Progenitor cell of endocrine pancreas (in vitro differentiated cells): Measurements from ENCODE around the gene OR4K2. TPM values are rescaled to one million over a fixed set of nuclear protein-coding genes. Genes with fewer than 3 reads are reported as not detected.

Source experiments
- DNase-seq: peaks from one replicate; pipeline ENCODE4 v3.0.0; 2021; ENCODE audit warnings: low spot score; ENCODE audit not compliant: unreplicated experiment
- H3K27ac Mint-ChIP-seq: 2 replicates; pipeline ENCODE4 v1.8.0; 2021; ENCODE audit warnings: mild to moderate bottlenecking, moderate library complexity, mixed read lengths
- H3K27me3 Mint-ChIP-seq: 2 replicates; pipeline ENCODE4 v1.8.0; 2021; ENCODE audit warnings: mixed read lengths
- H3K36me3 Mint-ChIP-seq: 2 replicates; pipeline ENCODE4 v1.8.0; 2022; ENCODE audit warnings: mixed read lengths; ENCODE audit not compliant: insufficient read depth
- H3K4me1 Mint-ChIP-seq: 2 replicates; pipeline ENCODE4 v1.8.0; 2021; ENCODE audit warnings: low read depth, mixed read lengths
- H3K4me3 Mint-ChIP-seq: 2 replicates; pipeline ENCODE4 v1.8.0; 2021; ENCODE audit warnings: low read depth, mild to moderate bottlenecking, moderate library complexity, mixed read lengths
- H3K9me3 Mint-ChIP-seq: 2 replicates; pipeline ENCODE4 v1.8.0; 2021; ENCODE audit warnings: low read depth, mixed read lengths
- total RNA-seq: library from RNA; stranded (reverse); gene quantifications from 2 replicates; pipeline ENCODE4 v1.2.1, GENCODE V29; 2021
- TF ChIP-seq, protein P1 (sequence below): fragments of 200-600 bp; sonication (generic); IDR thresholded peaks from one replicate; pipeline ENCODE4 v1.5.0; 2021; ENCODE audit warnings: antibody characterized with exemption, mild to moderate bottlenecking; ENCODE audit not compliant: unreplicated experiment

OR4K2 gene
- total RNA-seq, 1 donor from 2014 or later = not detected

DNA sequence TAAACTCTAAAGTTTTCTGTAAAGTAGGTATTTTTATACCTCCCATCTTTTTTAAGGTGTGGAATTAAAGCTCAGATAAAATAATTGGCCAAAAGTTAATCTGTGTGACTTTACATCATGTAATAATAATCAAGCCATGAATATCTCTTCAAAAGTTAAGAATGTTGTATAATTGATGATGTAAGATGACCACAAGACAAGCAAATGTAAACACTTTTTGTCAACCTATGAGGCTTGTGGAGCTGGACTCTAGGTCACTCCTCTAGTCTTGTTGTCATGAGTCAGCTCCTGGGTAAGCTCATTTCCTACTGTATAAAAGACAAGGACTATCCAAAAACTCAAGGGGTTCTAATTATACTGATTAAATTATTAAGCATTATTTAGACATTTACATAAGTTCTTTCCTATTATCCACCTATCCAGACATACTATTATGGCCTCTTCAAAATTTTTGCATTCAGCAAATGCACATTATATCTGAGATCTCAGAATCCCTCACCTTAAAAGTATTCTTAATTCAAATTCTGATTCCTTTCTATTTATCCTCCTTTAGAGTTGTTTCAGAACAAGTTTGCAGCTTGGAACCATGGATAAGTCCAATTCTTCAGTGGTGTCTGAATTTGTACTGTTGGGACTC is 45.2 kb downstream of the OR4K2 start, which contains the start of gene OR4K5:
OR4K5 (plus strand) TSS at position 587 of the 637 bp plus-strand sequence; CDS start at position 587, 0 bp downstream.
- Mint-ChIP-seq H3K27me3 (no peaks in the 10 kb centered on the region), H3K27ac (no peak within 1 kb of the TSS), H3K4me1 (no peaks in the 10 kb centered on the region), H3K36me3 (peaks cover 1% of the 10 kb centered on the region), H3K9me3 (peaks cover 8% of the 10 kb centered on the region), H3K4me3 (no peak within 1 kb of the TSS)
- TF ChIP-seq, protein P1, sequence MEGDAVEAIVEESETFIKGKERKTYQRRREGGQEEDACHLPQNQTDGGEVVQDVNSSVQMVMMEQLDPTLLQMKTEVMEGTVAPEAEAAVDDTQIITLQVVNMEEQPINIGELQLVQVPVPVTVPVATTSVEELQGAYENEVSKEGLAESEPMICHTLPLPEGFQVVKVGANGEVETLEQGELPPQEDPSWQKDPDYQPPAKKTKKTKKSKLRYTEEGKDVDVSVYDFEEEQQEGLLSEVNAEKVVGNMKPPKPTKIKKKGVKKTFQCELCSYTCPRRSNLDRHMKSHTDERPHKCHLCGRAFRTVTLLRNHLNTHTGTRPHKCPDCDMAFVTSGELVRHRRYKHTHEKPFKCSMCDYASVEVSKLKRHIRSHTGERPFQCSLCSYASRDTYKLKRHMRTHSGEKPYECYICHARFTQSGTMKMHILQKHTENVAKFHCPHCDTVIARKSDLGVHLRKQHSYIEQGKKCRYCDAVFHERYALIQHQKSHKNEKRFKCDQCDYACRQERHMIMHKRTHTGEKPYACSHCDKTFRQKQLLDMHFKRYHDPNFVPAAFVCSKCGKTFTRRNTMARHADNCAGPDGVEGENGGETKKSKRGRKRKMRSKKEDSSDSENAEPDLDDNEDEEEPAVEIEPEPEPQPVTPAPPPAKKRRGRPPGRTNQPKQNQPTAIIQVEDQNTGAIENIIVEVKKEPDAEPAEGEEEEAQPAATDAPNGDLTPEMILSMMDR = no peak
- DNase-seq = no peak

DNA sequence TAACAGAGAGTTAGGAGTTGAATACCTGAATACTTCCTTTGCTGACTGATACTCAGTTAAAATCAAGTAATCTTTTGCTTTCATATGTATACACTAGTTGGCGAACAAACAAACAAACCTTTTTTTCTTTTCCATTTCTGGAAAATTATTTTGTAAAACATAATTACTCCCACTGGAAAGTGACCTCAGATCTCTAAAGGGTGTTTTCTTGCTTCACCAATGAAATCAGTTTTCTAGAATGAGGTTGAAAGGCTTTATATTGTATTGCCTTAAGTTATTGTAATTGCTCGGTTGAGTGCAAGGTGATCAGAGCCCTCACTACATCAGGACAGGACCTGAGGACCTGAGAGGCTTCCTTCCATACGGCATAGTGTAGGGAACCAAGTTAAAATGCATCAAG is 55.7 kb downstream of the OR4K2 start, which contains the start of gene OR4K1:
OR4K1 (plus strand) TSS at position 301 of the 400 bp plus-strand sequence. CDS start 4,750 bp downstream, outside the sequence.
- no peak within 1 kb of the TSS for H3K4me3 Mint-ChIP-seq
- TF ChIP-seq, protein P1 = no peak
- peaks cover 52% of the 10 kb centered on the region for H3K9me3 Mint-ChIP-seq

More for the DNA sequence above, 55.7 kb downstream of the OR4K2 start, which contains the start of gene OR4K1:
- Mint-ChIP-seq H3K36me3 (no peaks in the 10 kb centered on the region), H3K4me1 (no peaks in the 10 kb centered on the region), H3K27ac (no peak within 1 kb of the TSS), H3K27me3 (no peaks in the 10 kb centered on the region)
- no peak for DNase-seq

Other genes starting within 250 kb of the OR4K2 start
- not detected in 2 replicates for gene OR11H2, start 161.3 kb upstream of the OR4K2 start, total RNA-seq
- gene OR4Q3, start 131.6 kb upstream of the OR4K2 start, total RNA-seq = not detected in 2 replicates
- gene OR4M1, start 101.6 kb upstream of the OR4K2 start, total RNA-seq = not detected in 2 replicates
- gene OR4N2, start 71.4 kb upstream of the OR4K2 start, total RNA-seq = not detected in 2 replicates
- not detected in 2 replicates for gene OR4K5, start 45.5 kb downstream of the OR4K2 start, total RNA-seq
- gene OR4K1, start 55.8 kb downstream of the OR4K2 start, total RNA-seq = not detected in 2 replicates
- gene OR4K15, start 100.4 kb downstream of the OR4K2 start, total RNA-seq = not detected in 2 replicates
- not detected in 2 replicates for gene OR4Q2, start 127.0 kb downstream of the OR4K2 start, total RNA-seq
- gene OR4K14, start 144.2 kb downstream of the OR4K2 start, total RNA-seq = not detected in 2 replicates
- not detected in 2 replicates for gene OR4K13, start 160.9 kb downstream of the OR4K2 start, total RNA-seq
- gene OR4L1, start 184.9 kb downstream of the OR4K2 start, total RNA-seq = not detected in 2 replicates
- gene OR4K17, start 235.6 kb downstream of the OR4K2 start, total RNA-seq = not detected in 2 replicates